ENCODE data around the gene MOB3B. TPM values are rescaled to one million over a fixed set of nuclear protein-coding genes. Genes with fewer than 3 reads are reported as not detected.

MOB3B gene
- total RNA-seq, 1 donor from 2014 or later = 10.0 TPM

GRCh38 chr9:27387722-27388121 is 141.9 kb downstream of the MOB3B start:
- no peak for ATAC-seq (ENCODE audit: low read depth)
- H3K9me3 Mint-ChIP-seq = no peaks in the 10 kb centered on the region
- no peaks in the 10 kb centered on the region for H3K36me3 Mint-ChIP-seq (ENCODE audit: low read depth)
- no peak overlapping the region for H3K27ac Mint-ChIP-seq
- intact Hi-C loops (cut with micrococcal nuclease) = loop anchor here (1.0 to 5.0 kb wide), 3 partner anchors 16 to 55 kb away; no protein-coding TSS in a partner anchor
- CTCF ChIA-PET = interaction anchor here (1.1 to 2.5 kb wide), 4 partner anchors 20 to 142 kb away, joined by 3 to 11 read pairs (median 4); partner anchors contain the start of gene MOB3B
- H3K4me1 Mint-ChIP-seq = peaks cover 87% of the 10 kb centered on the region
- no peaks in the 10 kb centered on the region for H3K27me3 Mint-ChIP-seq
- POLR2A ChIA-PET = no interaction called here
- H3K4me3 Mint-ChIP-seq = no peak overlapping the region
- no peak for DNase-seq
- TF ChIP-seq CTCF (IDR thresholded peaks at IDR 0.05) = no peak

- DNase-seq (no peak), ATAC-seq (ENCODE audit: low read depth) (no peak)
- Mint-ChIP-seq H3K4me3 (no peak overlapping the region), H3K36me3 (ENCODE audit: low read depth) (no peaks in the 10 kb centered on the region), H3K27me3 (no peaks in the 10 kb centered on the region), H3K4me1 (peaks cover 87% of the 10 kb centered on the region), H3K27ac (peak overlapping the region; percentile 57), H3K9me3 (no peaks in the 10 kb centered on the region)
- intact Hi-C loops (cut with micrococcal nuclease) = loop anchor here (2.0 to 5.0 kb wide), 2 partner anchors 34 to 56 kb away; no protein-coding TSS in a partner anchor
- POLR2A ChIA-PET = interaction anchor here (0.8 kb wide), 1 partner anchor 20 kb away, joined by 3 read pairs; no protein-coding TSS in a partner anchor
- no peak for TF ChIP-seq CTCF (IDR thresholded peaks at IDR 0.05)
- CTCF ChIA-PET = interaction anchor here (1.1 to 2.5 kb wide), 5 partner anchors 19 to 143 kb away, joined by 3 to 11 read pairs (median 3); partner anchors contain the start of gene MOB3B
Measured at GRCh38 chr9:27386571-27387091, 143.0 kb downstream of the MOB3B start.

DNA sequence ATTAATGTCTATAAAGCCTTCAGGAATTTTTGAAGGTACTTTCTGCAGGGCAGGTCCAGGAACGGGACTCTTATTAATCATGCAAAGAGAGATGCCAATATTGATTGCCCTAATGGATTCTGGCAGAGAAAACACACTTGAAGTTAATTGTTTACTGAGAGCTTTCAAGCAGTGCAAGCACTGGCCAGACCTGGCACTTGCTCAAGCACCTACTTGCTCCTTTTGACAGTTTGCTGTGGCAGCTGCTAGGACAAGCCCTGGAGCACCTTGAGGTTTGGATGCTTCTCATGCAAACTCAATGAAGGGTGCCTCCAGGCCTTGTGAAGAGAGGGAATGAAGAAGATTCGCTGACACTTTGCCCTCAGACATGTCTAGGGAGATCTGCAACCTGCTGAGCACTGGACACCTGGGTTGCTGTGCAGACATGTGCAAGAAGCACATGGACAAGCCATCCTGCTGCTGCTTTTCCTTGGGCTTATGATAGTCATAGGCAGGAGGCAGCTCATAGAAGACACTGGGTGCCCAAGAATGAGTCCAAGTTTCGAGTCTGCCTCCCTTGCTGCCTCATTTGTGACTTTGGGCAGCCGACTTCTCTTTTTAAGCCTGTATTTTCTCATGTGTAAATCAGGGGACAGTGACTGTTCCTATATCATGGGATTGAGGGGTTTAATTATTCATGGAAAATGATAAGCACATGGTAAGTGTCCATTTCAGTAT is 143.8 kb downstream of the MOB3B start:
- DNase-seq = no peak
- intact Hi-C loops (cut with micrococcal nuclease) = loop anchor here (2.0 to 5.0 kb wide), 2 partner anchors 33 to 57 kb away; no protein-coding TSS in a partner anchor
- ChIA-PET POLR2A (no interaction called here), CTCF (interaction anchor here (1.2 kb wide), 1 partner anchor 100 kb away, joined by 3 read pairs; no protein-coding TSS in a partner anchor)
- Mint-ChIP-seq H3K9me3 (no peaks in the 10 kb centered on the region), H3K27me3 (no peaks in the 10 kb centered on the region), H3K36me3 (ENCODE audit: low read depth) (no peaks in the 10 kb centered on the region), H3K4me1 (peaks cover 86% of the 10 kb centered on the region), H3K27ac (no peak overlapping the region), H3K4me3 (peak overlapping the region; percentile 19)
- TF ChIP-seq CTCF (IDR thresholded peaks at IDR 0.05) = no peak
- no peak for ATAC-seq (ENCODE audit: low read depth)

DNA sequence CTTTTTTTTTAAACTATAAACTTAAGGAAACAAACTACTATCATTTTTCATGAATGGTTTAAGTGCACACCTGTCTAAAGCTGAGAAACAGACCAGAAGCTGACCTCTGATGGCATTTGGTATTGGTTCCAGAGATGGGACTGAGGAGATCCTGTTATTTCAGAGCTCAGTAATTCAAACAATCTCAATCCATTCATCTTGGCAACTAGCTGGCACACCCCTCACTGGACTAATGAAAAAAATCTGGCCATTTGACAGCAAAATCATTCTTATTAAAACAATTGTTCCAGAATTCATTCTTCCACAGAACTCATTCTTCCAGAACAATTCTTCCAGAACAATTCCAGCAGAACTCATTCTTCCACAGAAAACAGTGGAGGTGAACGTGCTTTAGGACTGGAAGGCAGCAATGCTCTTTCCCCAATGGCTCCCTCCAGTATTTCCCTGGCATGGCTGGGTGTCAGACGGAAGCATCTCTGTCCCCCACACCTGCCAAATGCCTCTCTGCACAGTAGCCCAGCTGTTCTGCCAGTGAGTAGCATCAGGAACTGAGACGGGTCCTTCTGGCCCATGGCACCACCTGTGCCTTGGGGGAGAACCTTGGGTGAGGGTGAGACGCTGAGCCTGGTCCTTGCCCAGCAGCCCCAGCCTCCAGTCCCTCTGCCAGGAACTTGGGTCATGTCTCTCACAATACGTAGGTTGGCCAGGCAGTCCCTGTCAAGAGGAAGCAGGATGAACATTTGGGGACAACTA is 145.2 kb downstream of the MOB3B start:
- H3K27ac Mint-ChIP-seq = peak overlapping the region; percentile 9
- no peaks in the 10 kb centered on the region for H3K9me3 Mint-ChIP-seq
- ATAC-seq (ENCODE audit: low read depth) (peak; percentile 28), DNase-seq (no peak)
- POLR2A ChIA-PET = interaction anchor here (1.1 to 1.5 kb wide), 2 partner anchors 9 to 15 kb away, joined by 3 to 4 read pairs; no protein-coding TSS in a partner anchor
- H3K27me3 Mint-ChIP-seq = no peaks in the 10 kb centered on the region
- peak overlapping the region; percentile 24 for H3K4me3 Mint-ChIP-seq
- no peaks in the 10 kb centered on the region for H3K36me3 Mint-ChIP-seq (ENCODE audit: low read depth)
- intact Hi-C loops (cut with micrococcal nuclease) = loop anchor here (1.0 to 5.0 kb wide), 2 partner anchors 32 to 77 kb away; no protein-coding TSS in a partner anchor
- no peak for TF ChIP-seq CTCF (IDR thresholded peaks at IDR 0.05)
- peaks cover 92% of the 10 kb centered on the region for H3K4me1 Mint-ChIP-seq
- CTCF ChIA-PET = interaction anchor here (0.8 kb wide), 1 partner anchor 24 kb away, joined by 3 read pairs; no protein-coding TSS in a partner anchor

Measured in activated B cell treated with CpG ODN at 0.5 μM for 24 hours (primary cell).